GM19025 (cell line): ENCODE measurements around the gene ARAP3.

Experiments used
- ATAC-seq: cut with Tn5 transposase; IDR thresholded peaks from one replicate; pipeline ENCODE4 v1.9.1; 2021; ENCODE audit warnings: mild to moderate bottlenecking, low read depth, moderate library complexity; ENCODE audit not compliant: unreplicated experiment

Gene ARAP3

DNA sequence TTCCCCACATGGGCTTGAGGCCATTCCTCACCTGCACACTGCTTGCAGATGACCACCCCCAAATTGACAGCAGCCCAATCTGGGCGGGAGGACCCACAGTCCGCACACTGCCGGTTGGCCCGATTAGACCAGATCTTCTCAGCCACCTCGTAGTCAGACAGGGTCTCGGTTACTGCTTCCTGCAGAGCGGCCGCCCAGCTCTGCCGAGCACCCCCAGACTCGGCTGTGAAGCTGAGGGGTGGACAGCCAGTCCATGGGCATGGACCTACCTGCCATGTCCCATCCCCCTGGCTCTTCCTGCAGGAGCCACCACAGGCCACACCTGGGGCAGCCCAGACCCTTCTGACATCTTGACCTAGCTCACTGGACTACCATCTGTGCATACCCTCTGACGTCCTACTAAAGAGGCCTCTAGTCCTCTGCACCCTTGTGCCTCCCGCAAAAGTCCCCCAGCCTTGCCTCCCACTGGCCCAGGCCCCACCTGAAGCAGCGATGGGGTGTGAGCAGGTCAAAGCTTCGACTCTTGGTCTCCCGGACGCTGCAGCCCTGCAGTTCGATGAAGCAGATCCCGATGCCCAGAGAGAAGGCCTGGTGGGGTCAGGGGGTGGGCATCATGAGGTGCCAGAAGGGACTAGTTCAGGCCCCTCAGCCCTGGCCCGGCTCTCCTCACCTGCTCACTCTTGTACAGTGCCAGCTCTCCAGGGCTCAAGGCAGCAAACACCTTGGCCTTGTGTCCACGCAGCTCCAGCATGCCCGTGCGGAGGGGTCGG is 9.8 kb downstream of the ARAP3 start:
- ATAC-seq = no peak

DNA sequence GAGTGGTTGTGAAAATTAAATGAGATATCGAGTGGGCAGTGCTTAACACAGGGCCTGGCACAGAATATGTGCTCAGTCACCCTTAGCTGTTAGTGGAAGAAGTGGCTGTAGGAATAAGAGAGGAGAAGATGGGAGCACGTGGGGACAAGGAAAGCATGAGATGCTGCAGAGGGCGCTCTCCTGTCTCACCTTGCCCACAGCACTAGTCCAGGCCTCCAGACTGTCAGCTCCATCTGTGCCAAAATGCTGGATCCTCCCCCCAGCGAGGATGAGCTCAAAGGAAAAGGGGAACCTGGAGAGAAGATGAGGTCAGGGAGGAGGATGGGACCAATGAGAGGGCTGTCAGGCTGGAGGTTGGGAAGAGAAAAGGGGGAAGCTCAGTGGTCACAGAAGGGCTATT is 12.5 kb downstream of the ARAP3 start:
- ATAC-seq = no peak

DNA sequence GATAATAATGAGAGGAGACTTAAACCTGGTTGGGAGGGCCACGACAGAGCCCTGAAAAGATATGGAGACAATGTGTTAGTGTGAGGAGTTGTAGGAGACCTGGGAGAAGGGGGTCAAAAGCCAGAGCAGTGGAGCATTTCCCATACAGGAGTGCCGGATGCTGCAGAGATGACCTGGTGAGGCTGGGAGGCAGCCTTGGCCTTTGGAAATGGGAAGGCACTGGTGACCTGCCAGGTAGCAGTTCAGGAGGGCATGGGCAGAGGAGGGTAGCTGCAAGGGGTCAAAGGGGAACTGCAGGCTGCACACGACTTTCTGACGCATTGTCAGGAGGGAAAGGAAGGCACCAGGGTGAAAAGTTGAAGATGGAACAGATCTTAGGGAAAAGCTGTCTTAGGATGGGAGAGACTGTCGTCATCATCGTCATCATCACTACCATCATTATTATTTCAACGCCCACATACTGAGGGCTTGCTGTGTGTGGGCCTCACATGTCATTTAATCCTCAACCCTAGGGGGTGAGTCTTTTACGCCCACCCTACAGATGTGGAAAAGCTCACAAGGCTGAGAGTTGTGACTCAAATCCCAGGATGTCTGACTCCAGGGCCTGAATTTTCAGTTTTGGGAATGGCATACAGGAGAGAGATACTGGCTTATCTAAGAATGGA is 13.3 kb downstream of the ARAP3 start:
- no peak for ATAC-seq

DNA sequence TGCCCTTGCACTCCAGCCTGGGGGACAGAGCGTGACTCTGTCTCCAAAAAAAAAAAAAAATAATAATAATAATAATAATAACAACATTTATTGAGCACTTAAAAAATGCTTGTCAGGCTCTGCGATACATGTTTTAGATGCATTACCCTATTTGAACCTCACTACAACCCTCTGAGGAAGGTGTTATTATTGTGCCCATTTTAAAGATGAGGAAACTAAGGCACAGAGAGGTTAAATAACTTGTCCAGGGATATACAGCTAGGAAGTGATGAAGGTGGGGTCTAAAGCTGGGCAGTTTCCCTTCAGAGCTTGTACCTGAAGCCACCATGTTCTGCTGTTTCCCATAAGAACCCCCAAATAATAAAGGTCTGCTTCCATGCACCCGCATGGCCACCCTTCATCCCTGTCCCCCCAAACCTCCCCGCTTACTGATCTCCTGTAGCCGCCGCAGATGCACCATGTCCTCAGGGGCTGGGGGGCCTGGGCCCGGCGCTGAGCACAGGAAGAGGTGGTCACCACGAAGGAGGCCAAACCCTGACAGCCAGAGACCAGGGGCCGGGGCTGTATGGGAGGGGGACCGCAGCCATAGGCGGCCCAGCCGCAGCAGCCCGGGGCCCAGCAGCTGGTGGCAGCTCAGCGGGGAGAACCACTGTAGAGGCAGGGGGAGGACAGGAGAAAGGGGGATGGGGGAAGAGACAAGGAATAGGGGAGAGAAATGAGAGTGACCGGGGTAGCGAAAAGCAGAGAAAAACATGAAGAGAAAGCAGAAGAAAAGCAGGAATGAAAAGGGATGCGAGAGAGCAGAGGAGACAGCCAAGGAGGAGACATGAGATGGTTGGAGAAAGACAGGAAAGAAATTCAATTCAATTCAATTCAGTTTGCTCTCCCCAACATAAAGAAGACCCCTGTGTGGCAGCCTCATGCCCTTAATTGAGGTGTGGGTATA is 15.8 kb downstream of the ARAP3 start:
- no peak for ATAC-seq

DNA sequence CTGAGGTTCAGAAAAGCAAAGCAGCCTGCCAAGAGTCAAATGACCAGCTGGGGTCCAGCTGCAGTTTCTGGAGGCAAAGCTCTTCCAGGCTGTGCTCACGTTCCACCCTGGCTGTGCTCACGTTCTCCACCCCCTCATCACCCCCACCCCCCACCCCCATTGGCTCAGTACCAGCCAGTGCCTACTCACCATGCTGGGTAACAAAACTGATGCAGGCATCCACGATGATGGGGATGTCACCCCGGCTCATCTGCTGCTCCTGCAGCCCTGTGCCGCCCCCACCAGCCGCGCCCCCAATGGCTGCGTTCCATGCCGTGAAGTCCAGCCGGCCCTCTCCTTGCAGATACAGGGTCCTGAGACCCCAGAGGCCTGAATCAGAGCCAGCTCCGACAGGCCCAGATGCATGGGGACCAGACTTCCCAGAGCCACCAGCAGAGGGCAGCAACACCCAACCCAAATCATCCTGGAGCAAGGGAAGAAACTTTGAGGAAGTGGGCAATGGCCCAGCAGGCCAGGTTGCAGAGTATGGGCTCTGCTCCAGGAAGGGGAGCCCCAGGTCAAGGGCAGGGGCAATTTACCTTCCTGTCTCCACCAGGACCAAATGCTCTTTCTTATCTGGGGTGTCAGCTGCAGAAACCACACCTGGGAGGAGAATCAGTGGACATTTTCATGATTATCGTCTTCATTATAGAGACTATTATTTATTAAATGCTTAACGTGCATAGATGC is 17.1 kb downstream of the ARAP3 start:
- peak; percentile 95 for ATAC-seq

DNA sequence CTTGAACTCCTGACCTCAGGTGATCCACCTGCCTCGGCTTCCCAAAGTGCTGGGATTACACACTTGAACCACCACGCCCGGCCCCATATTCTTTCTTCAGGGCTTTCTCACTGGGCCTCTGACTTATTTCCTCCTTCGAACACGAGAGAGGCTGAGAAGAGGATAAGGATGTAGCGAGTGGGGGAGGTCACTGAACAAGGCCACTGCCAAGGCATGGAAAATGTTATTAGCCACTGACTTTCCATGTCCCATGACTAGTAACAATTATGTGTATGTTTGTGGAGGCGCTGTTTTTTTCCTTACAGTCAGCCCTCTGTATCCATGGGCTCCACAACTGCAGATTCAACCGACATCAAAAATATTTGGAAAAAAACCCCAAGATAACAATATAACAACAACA is 18.5 kb downstream of the ARAP3 start:
- no peak for ATAC-seq

DNA sequence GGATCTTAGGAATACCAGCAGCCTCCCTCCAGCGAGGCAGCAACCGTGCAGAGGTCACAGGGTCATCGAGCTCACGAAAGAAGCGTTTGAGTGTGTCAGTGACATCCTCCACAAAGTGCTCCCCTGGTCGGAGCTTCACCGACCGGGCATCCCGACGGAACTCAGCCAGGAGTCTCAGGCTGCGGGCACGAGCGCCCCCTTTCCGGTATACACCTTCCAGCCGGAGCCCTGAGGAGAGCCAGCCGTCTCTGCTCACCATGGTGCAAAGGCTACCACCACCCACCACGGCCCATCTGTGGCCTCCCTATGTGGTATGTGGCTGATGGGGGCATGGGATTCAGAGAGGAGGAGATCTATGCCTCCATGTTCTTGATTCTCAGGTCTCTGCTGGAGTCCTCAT is 20.0 kb downstream of the ARAP3 start:
- no peak for ATAC-seq

DNA sequence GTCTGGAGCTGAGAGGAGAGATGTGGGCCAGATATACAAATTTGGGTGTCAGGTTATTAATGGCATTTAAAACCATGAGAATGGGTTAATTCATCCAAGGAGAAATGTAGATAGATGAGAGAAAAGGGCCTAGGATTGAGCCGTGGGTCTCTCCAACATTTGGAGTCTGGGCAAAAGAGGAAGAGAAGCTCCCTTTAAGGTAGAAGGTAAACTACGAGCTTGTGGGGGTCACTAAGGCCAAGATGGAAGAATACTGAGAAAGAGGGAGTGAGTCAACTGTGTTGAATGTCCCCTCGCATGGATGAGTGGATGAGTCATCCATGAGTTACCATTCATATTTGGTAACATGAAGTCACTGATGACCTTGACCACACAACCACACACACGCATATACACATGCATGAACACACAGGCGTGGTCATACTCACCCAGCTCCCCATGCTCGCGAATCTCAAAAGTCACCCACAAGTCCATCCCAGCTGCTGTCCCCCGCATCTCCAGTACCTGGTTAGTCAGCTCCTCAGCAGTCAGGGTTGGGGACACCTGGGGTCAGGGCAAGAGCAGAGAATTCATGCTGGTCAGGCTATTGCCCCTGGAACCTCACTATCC is 24.0 kb downstream of the ARAP3 start:
- no peak for ATAC-seq

DNA sequence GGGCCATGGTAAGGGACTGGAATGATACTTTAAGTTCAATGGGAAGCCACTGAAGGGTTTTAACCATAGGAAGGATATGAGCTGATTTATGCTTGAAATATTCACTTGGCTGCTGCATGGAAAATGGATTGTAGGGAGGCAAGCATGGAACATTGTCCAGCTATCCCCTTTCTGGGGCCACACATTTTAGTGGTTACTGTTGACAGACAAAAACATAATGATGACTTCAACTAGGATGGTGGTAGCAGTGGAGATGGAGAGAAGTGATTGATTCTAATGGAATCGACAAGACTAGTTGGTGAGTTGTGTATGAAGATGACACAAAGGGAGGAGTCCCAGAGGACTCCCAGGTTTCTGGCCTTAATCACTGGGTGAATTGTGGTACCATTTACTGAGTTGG is 24.6 kb downstream of the ARAP3 start:
- no peak for ATAC-seq

DNA sequence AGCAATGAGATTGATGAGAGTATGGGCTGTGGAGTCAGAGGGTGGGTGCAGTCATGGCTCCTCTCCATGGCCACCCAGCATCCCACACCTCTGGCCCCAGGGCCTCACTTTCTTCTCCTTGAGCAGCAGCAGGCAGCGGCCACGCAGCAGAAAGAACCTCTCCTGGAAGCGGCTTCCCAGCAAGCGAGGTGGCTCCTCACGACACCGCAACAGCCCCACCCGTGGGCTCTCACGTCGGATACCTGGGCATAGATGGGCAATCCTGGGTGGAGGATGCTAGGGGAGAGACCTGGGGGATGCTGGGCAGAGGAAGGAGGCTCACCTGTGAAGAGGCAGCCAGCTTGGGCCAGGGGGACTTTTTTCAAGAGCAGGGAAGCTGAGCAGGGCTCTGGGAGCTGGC is 25.6 kb downstream of the ARAP3 start:
- ATAC-seq = no peak

DNA sequence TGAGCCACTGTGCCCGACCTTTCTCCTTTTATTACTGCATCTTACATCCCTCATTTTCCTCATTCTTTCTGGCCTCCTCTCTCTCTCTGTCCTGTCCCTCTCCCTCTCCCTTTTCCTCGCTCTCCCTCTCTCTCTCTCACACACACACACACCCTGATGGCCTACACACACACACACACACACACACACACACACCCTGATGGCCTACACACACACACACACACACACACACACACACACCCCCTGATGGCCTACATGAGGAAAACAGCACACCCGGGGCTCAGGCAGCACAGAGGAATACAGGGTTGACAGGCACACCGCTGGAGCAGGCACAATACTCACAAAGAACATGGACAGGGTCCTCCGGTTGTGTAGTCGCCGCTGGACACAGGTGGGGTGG is 27.0 kb downstream of the ARAP3 start:
- ATAC-seq = no peak

DNA sequence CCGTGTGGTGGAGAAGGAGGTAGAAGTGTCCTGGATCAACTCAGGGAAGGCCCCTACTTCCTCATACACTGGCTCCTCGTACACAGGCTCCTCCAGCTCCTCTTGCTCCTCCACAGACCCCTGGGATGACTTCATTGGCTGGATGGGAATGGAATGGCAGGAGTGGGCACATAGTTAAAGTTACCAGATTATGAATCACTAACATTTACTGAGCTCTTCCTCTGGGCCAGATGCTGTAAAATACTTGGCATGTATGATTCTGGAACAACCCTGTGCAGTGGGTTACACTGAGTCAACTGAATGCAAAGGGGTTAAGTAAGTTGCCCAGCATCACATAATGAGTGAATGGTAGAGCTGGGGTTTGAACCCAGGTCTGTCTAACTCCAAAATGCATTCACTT is 27.7 kb downstream of the ARAP3 start:
- ATAC-seq = no peak

DNA sequence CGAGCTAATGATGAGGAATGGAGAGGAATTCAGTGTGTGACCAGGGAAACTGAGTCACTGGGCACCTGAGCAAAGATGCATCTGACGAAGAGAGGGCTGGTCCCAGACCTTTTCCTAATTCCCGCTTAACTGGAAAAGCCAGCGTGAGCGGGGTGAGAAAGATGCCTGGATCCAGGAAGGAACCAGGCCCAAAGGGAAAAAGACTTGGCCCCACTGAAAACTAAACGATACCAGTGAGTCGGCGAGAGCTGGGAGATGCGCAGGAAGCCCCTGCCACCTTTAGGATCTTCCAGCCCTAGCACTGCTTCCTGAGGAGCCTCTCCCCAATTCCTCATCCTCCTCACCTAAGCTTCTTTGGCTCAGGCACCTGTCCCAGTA is 30.3 kb downstream of the ARAP3 start:
- no peak for ATAC-seq

DNA sequence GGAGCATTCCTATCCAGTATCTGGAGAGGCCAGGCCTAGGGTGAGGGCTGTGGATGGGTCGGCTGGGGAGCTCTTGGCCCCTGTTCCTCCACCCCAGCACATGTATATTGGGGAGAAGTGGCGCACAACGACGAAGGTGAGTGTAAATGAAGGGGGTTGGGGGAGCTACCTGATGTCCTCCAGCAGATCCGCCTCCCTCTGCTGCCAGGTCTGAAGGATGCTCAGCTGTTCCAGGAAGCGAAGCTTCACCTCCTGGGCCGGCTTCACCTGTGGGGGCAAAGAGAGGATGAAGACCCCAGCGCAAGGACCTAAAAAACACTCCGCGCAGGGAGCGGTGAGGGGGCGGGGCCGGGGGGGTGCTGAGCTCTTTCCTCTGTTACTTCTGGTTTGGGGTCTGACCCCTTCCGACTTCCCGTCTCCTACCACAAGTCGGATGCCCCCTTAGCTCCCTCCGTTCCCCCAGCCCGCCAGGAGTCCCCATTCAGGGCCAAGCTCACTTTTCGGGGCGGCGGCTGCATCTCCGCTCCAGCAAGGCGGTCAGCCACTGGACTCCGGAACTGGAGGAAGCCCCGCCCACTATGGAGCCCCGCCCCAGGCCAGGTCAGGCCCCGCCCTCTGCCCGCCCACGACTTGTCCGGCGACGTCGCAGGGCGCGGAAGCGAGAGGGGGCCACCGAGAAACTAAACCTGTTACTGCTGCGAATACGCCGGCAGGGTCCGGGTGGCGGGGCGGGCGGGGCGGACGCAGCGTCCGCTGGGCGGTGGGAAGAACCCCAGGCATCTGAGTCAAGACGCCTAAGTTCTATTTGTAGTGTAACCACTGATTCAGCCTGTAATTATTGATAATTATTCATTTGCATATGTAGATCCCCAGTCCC is 30.9 kb downstream of the ARAP3 start, which contains the start of gene FCHSD1:
Gene FCHSD1 (minus strand): TSS at position 568 of the 877 bp plus-strand sequence. CDS start 50 bp downstream, at position 518.
- ATAC-seq = peak; percentile 98

DNA sequence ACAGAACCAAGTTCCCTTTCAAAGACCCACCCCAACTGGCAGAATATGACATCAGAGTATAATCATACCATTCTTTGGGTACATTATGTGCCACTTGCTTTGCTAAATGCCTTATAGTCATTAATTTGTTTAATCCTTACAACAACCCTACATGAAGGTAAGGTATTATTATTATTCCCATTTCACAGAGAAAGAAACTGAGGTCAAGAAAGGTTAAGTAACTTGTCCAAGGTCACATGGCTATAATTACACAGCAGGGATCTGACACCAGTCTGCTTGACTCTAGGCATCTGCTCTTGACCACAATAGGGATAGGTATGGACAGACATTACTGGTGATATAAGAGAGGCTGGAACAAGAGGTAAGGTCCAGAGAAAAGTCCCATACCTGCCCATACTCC is 32.1 kb downstream of the ARAP3 start:
- no peak for ATAC-seq

DNA sequence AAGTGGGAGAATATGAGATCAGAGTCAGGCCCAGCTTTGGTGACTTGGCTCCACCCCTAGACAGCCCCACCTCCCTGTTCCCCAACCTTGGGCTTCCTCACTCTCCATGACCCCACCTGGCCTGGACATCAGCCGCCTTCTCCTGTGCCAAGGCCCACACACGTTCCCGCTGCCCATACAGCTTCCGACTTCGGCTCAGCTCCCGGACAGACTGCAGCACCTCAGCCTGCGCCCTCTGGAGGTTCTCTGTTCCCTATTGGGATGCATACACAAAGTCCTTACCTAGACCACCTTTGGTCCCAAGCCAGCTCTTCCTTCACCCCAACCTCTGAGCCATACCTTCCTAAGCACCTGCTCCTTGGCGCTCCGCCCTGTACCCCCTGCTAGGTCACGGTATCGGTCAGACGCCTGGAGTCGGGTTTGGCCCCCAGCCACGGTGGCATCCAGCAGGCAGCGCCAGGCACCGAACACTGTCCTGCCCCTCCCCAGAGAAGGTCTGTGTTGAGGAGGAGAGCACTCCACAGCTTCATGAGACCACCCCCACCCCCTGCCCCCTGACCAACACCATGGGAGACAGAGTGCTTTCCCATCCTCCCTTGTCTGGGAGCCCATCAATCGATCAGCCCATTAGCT is 32.9 kb downstream of the ARAP3 start:
- no peak for ATAC-seq

DNA sequence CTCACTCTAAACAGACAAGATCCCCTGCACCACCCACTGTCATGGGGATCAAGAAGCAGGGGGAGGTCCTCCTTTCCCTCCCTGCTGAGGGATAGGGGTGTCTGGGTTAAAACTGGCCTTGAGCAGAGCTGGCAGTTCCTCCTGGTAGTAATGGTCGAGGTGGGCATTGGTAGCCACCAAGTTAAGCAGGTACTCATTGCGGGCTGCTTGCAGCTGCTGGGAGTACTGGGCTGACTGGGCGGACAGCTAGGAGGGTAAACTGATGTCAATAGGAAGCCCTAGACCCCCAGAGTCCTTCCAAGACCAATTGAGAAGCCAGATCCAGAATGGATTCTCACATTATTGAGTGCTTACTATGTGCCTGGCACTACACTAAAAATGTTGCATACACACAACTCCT is 34.2 kb downstream of the ARAP3 start:
- no peak for ATAC-seq

DNA sequence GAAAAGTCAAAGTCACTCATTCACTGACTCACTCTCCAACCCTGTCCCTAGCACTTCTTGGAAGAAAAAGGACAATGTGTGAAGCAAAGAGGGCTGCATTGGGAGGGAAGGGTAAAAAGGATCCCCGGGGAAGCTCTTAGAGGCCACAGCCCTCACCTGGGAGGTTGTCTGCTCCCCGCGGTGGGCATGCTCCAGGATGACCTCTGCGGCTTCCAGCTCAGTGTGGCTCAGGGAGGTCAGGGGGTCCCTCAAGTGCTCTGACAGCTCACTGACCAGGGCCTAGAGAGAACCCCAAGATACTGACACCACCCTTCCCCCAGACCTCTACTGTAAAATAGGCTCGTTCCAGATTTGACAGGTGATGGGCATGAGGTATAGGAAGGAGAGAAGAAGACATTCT is 34.8 kb downstream of the ARAP3 start:
- ATAC-seq = no peak

DNA sequence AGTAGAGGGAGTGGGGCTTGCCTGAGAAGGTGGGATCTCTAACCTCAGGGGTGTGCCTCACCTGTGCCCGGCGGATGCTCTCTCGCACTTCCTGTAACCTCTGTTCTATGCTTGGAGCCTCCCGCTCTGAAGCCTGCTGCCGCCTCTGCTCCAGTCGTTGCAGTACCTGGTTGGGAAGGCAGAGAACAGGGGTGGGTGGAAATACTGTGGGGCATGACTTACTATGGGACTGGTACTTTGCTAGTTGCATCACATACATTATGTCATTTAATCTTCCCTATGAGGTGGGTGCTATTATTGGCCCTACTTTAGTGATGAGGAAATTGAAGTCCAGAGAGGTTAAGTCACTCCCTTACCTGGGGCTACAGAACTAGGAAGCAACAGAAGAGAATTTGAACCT is 36.0 kb downstream of the ARAP3 start:
- no peak for ATAC-seq
